Transverse colon (tissue), 4 donors: Measurements from ENCODE around the gene PYY. TPM values are rescaled to one million over a fixed set of nuclear protein-coding genes. Genes with fewer than 3 reads are reported as not detected.

ENCODE experiments used
- DNase-seq: peaks from one replicate; pipeline ENCODE4 v3.0.0-alpha.2; 2019
- H3K27ac ChIP-seq, 4 donors: fragments of 200-600 bp; sonication (generic); 2 replicates each; pipeline ENCODE4 v1.5.1; 2016 to 2018; ENCODE audit warnings: inconsistent platforms in 4 of 4
- H3K27me3 ChIP-seq: fragments of 200-600 bp; sonication (generic); 2 replicates; pipeline ENCODE4 v1.5.1; 2017; ENCODE audit warnings: inconsistent platforms
- H3K36me3 ChIP-seq, 4 donors: fragments of 200-600 bp; sonication (generic); 2 replicates each; pipeline ENCODE4 v1.5.1; 2017 to 2019; ENCODE audit warnings: inconsistent platforms in 4 of 4
- H3K4me1 ChIP-seq, 4 donors: fragments of 200-600 bp; sonication (generic); 2 replicates each; pipeline ENCODE4 v1.5.1; 2017 to 2020; ENCODE audit warnings: inconsistent platforms in 4 of 4
- H3K4me3 ChIP-seq, 4 donors: fragments of 200-600 bp; sonication (generic); 1 replicate in 1 of 4; 2 replicates in 3 of 4; pipeline versions ENCODE4 v1.5.1 to v1.6.1; 2017 to 2019; ENCODE audit warnings: inconsistent platforms in 4 of 4
- H3K9me3 ChIP-seq, 2 donors: fragments of 200-600 bp; sonication (generic); 2 replicates each; pipeline ENCODE4 v1.5.1; 2017 to 2019; ENCODE audit warnings: inconsistent platforms in 2 of 2
- CTCF ChIP-seq, 5 experiments: fragments of 200-600 bp in 3 of 5; fragments of 450-650 bp in 2 of 5; sonication (generic) in 3 of 5; IDR thresholded peaks; 1 replicate in 2 of 5; 2 replicates in 3 of 5; pipeline ENCODE4 v1.5.1; 2016 to 2017; ENCODE audit warnings: antibody characterized with exemption in 5 of 5, inconsistent platforms in 3 of 5, mild to moderate bottlenecking in 2 of 5, moderate library complexity in 1 of 5
- EP300 ChIP-seq: sonication (generic); formaldehyde crosslinking; IDR thresholded peaks from one replicate; pipeline ENCODE4 v1.6.1; 2017; ENCODE audit warnings: antibody characterized with exemption, low read depth
- POLR2A ChIP-seq: fragments of 450-650 bp; IDR thresholded peaks from one replicate; pipeline ENCODE4 v1.6.1; 2016; ENCODE audit warnings: antibody characterized with exemption, mild to moderate bottlenecking, moderate library complexity
- POLR2AphosphoS5 ChIP-seq, 3 donors: sonication (generic); formaldehyde crosslinking; IDR thresholded peaks; one replicate each; pipeline ENCODE4 v1.6.1; 2016; ENCODE audit warnings: antibody characterized with exemption in 3 of 3
- WGBS, 2 donors: methylation state at CpG; one replicate each; pipeline ENCODE4 v1.1.5; 2018; ENCODE audit warnings: low coverage in 1 of 2; 5-methylcytosine and 5-hydroxymethylcytosine counted together
- in situ Hi-C, 4 donors: fragments of 200-750 bp; cut with MboI; loops; one replicate each; pipeline versions ENCODE4 v1.15.0 to v1.15.1; 2017; ENCODE audit warnings: low sequenced_read_pairs in 3 of 4, low pct_ligation_motif_present in 1 of 4, low pct_unique_long_range_greater_than_20kb in 1 of 4
- intact Hi-C: fragments of 100-400 bp; cut with DNase I; formaldehyde crosslinking; loops from one replicate; pipeline ENCODE4 v1.15.1; 2023; ENCODE audit warnings: low total_unique reads
- total RNA-seq, 4 donors: library from RNA; depleted of rRNA; stranded (reverse); fragments of >200 nt; gene quantifications; one replicate each; pipeline ENCODE4 v1.1.0, GENCODE V29; 2016

Gene PYY
- total RNA-seq, 4 donors from 2014 or later: 27.7 to 89.2 (median 52.1) TPM; not detected in 1

GRCh38 chr17:43916385-43916784 is 37.4 kb downstream of the PYY start:
- WGBS, 2 donors: 54 to 60% methylated on average over 3 to 4 of the region's 4 CpGs

GRCh38 chr17:43915559-43915958 is 38.2 kb downstream of the PYY start:
- DNase-seq: no peak
- Histone ChIP-seq H3K27me3 (peaks cover 17% of the 10 kb centered on the region), H3K4me3 (no peak overlapping the region), H3K4me1 (peaks cover 0 to 12% (median 5%) of the 10 kb centered on the region in 4 donors), H3K27ac (no peak overlapping the region), H3K36me3 (no peaks in the 10 kb centered on the region), H3K9me3 (no peaks in the 10 kb centered on the region)
- WGBS, 2 donors: 83% methylated on average over 3 of the region's 3 CpGs; no CpG with 5 or more reads in 1 of the 2 donors
- intact Hi-C loops (no loop called here), in situ Hi-C loops (no loop called here)
- TF ChIP-seq POLR2A (no peak), POLR2AphosphoS5 (IDR thresholded peaks at IDR 0.05) (no peak), CTCF (IDR thresholded peaks at IDR 0.05) (no peak), EP300 (no peak)

More at GRCh38 chr17:43916385-43916784, 37.4 kb downstream of the PYY start:
- in situ Hi-C loops (no loop called here), intact Hi-C loops (no loop called here)
- Histone ChIP-seq H3K9me3 (no peaks in the 10 kb centered on the region), H3K36me3 (no peaks in the 10 kb centered on the region), H3K27me3 (peaks cover 17% of the 10 kb centered on the region), H3K4me3 (no peak overlapping the region), H3K4me1 (peaks cover 0 to 12% (median 5%) of the 10 kb centered on the region in 4 donors), H3K27ac (no peak overlapping the region)
- DNase-seq: no peak
- TF ChIP-seq POLR2AphosphoS5 (IDR thresholded peaks at IDR 0.05) (no peak), POLR2A (no peak), EP300 (no peak), CTCF (IDR thresholded peaks at IDR 0.05) (no peak)

GRCh38 chr17:43914451-43914850 is 39.3 kb downstream of the PYY start:
- no peak for TF ChIP-seq POLR2A
- no peak for TF ChIP-seq EP300
- TF ChIP-seq CTCF (IDR thresholded peaks at IDR 0.05): no peak
- TF ChIP-seq POLR2AphosphoS5 (IDR thresholded peaks at IDR 0.05): no peak
- Histone ChIP-seq H3K9me3 (no peaks in the 10 kb centered on the region), H3K4me3 (no peak overlapping the region), H3K27me3 (peaks cover 18% of the 10 kb centered on the region), H3K4me1 (peaks cover 0 to 12% (median 5%) of the 10 kb centered on the region in 4 donors), H3K27ac (no peak overlapping the region), H3K36me3 (no peaks in the 10 kb centered on the region)
- in situ Hi-C loops: no loop called here
- DNase-seq: no peak
- WGBS, 2 donors: 71 to 94% methylated on average over 2 of the region's 2 CpGs
- intact Hi-C loops: no loop called here

DNA sequence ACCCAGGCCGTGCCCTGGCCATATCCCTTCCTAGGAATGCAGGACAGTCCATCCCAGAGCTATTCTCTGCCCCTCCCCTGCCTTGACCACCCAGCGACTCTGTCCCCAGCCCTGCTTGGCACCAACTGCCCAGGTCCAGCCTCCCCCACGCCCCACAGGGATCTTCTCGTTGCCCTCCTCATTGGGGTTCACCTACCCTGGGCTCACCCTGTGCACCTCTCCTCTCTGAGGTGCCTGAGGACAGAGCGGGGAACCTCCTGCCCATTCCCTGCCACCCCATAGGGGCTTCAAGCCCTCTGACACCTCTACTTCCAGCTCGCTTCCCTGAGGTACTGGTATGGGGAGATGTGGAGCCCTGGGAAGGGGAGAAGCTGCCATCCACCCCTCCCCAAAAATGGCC is 40.2 kb downstream of the PYY start:
- H3K9me3 ChIP-seq: no peaks in the 10 kb centered on the region
- no peak overlapping the region for H3K27ac ChIP-seq
- no peak for TF ChIP-seq CTCF (IDR thresholded peaks at IDR 0.05)
- no peak for TF ChIP-seq EP300
- TF ChIP-seq POLR2AphosphoS5 (IDR thresholded peaks at IDR 0.05): no peak
- no peak for TF ChIP-seq POLR2A
- WGBS, 2 donors: 71% methylated on average over 6 of the region's 6 CpGs; no CpG with 5 or more reads in 1 of the 2 donors
- intact Hi-C loops: no loop called here
- no peak for DNase-seq
- H3K27me3 ChIP-seq: peaks cover 20% of the 10 kb centered on the region
- in situ Hi-C loops: no loop called here
- H3K4me1 ChIP-seq: peaks cover 0 to 14% (median 5%) of the 10 kb centered on the region in 4 donors
- H3K36me3 ChIP-seq: no peaks in the 10 kb centered on the region
- H3K4me3 ChIP-seq: no peak overlapping the region
